H1 (cell line): ENCODE measurements around the gene ARHGAP42. TPM values are rescaled to one million over a fixed set of nuclear protein-coding genes. Genes with fewer than 3 reads are reported as not detected.

Experiments used
- ATF2 ChIP-seq: IDR thresholded peaks from 2 replicates; pipeline ENCODE4 v1.6.1; 2012; ENCODE audit warnings: low read length, inconsistent platforms
- CEBPB ChIP-seq: IDR thresholded peaks from 2 replicates; pipeline ENCODE4 v1.6.1; 2012; ENCODE audit warnings: low read depth, low read length
- KDM1A ChIP-seq: fragments of 200-600, 300-600 bp; sonication (generic); IDR thresholded peaks from 2 replicates; pipeline ENCODE4 v1.7.1; 2016; ENCODE audit warnings: mild to moderate bottlenecking, low read length, borderline replicate concordance
- KDM5A ChIP-seq: fragments of 200-600 bp; IDR thresholded peaks from 2 replicates; pipeline ENCODE4 v1.7.1; 2012; ENCODE audit warnings: mild to moderate bottlenecking, low read length, inconsistent platforms, mixed read lengths
- MAFK ChIP-seq: IDR thresholded peaks from 2 replicates; pipeline ENCODE4 v1.6.1; 2012; ENCODE audit warnings: low read depth, mild to moderate bottlenecking, improper control_type of control experiment, low read length
- POLR2AphosphoS5 ChIP-seq: IDR thresholded peaks from 2 replicates; pipeline ENCODE4 v1.6.1; 2011; ENCODE audit warnings: low read depth, low read length
- RAD21 ChIP-seq, 2 experiments: IDR thresholded peaks in 1 of 2; conservative IDR thresholded peaks in 1 of 2; 2 replicates each; pipeline ENCODE4 v1.6.1; 2011; ENCODE audit warnings: low read depth in 2 of 2, low read length in 2 of 2, improper control_type of control experiment in 1 of 2, inconsistent platforms in 1 of 2, mild to moderate bottlenecking in 1 of 2, moderate library complexity in 1 of 2
- polyA plus RNA-seq, 7 experiments: library from polyadenylated mRNA; depleted of rRNA in 3 of 7; stranded (reverse) in 5 of 7; unstranded in 2 of 7; fragments of >200 nt in 5 of 7; fragments of 200-250 nt in 2 of 7; gene quantifications; 1 replicate in 5 of 7; 2 replicates in 1 of 7; 4 replicates in 1 of 7; pipeline versions ENCODE4 v1.2.1 to v1.2.3, GENCODE V29; 2011 to 2013; ENCODE audit warnings: missing spikeins in 2 of 7, mixed read lengths in 2 of 7
- total RNA-seq: library from RNA; stranded (reverse); fragmentation: NEBNext Ultra II Directional; extraction: Animal tissue kit (Norgen Biotek cat#: 25700); gene quantifications from 2 replicates; pipeline ENCODE4 v1.2.1, GENCODE V29; 2021
- TF ChIP-seq, protein P1 (sequence below), 3 experiments: IDR thresholded peaks; 1 replicate in 2 of 3; 2 replicates in 1 of 3; pipeline versions ENCODE4 v1.5.1 to v1.6.1; 2011; ENCODE audit warnings: low read length in 3 of 3, mild to moderate bottlenecking in 3 of 3, inconsistent platforms in 2 of 3, low read depth in 1 of 3, moderate library complexity in 1 of 3; ENCODE audit not compliant: insufficient read depth in 1 of 3; ENCODE audit errors: control extremely low read depth in 1 of 3

Gene ARHGAP42
- total and polyA plus RNA-seq, 2 of the 8 experiments (the other 6 are each of a cell fraction or from before 2014, with no cell fraction given) = 22.2 to 33.5 TPM

DNA sequence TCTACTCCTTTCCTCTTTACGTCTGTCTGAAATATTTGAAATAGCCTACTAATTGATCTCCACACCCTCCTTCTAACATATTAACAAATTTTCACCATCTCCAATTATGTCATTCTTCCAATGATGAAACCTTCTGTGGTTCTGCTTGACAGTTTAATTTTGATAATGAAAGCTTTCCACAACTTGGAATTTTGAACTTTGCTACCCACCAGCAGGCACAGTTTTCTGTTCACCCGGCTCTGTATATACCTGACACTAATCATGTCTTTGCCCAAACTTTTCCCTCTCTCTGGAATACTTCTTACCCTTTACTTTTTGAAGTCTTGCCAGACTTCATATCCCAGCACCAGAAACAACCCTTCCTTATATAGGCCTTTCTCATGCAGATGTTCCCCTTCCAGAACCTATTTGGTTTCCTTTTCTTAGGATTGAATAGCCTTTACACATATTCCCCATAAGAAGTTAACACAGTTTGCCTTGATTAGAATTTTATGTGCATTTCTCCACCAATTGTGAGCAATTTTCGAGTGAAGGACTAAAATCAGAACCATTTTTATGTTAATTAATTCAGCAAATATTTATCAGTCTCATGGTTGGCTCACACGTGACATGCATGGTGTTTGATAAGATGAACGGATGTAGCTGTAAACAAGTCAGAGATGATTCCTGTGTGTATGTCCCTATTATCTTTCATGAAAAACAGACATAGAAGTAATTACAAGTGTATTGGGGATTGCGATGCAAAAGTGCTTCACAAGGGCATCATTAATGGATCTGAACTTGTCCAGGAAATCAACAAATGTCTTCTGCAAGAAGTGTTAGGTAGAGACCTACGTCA lies 173.4 kb downstream of the ARHGAP42 start (continued):
- TF ChIP-seq, protein P1, sequence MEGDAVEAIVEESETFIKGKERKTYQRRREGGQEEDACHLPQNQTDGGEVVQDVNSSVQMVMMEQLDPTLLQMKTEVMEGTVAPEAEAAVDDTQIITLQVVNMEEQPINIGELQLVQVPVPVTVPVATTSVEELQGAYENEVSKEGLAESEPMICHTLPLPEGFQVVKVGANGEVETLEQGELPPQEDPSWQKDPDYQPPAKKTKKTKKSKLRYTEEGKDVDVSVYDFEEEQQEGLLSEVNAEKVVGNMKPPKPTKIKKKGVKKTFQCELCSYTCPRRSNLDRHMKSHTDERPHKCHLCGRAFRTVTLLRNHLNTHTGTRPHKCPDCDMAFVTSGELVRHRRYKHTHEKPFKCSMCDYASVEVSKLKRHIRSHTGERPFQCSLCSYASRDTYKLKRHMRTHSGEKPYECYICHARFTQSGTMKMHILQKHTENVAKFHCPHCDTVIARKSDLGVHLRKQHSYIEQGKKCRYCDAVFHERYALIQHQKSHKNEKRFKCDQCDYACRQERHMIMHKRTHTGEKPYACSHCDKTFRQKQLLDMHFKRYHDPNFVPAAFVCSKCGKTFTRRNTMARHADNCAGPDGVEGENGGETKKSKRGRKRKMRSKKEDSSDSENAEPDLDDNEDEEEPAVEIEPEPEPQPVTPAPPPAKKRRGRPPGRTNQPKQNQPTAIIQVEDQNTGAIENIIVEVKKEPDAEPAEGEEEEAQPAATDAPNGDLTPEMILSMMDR (IDR thresholded peaks at IDR 0.05; ENCODE audit: control extremely low read depth in 1 of 3, insufficient read depth in 1 of 3, low read depth in 1 of 3, low read length in 3 of 3) = no peak
- TF ChIP-seq KDM5A (no peak), POLR2AphosphoS5 (no peak), CEBPB (no peak), KDM1A (no peak), RAD21 (IDR thresholded peaks at IDR 0.05 in 1 of 2, conservative IDR thresholded peaks at IDR 0.05 in 1 of 2; ENCODE audit: low read depth in 2 of 2, low read length in 2 of 2) (no peak), ATF2 (no peak), MAFK (no peak)
